ENCODE measurements around the gene PLPP4.

Gene PLPP4

GRCh38 chr10:120420421-120420820 lies 36.6 kb upstream of the PLPP4 start:
- TF ChIP-seq, protein P1, sequence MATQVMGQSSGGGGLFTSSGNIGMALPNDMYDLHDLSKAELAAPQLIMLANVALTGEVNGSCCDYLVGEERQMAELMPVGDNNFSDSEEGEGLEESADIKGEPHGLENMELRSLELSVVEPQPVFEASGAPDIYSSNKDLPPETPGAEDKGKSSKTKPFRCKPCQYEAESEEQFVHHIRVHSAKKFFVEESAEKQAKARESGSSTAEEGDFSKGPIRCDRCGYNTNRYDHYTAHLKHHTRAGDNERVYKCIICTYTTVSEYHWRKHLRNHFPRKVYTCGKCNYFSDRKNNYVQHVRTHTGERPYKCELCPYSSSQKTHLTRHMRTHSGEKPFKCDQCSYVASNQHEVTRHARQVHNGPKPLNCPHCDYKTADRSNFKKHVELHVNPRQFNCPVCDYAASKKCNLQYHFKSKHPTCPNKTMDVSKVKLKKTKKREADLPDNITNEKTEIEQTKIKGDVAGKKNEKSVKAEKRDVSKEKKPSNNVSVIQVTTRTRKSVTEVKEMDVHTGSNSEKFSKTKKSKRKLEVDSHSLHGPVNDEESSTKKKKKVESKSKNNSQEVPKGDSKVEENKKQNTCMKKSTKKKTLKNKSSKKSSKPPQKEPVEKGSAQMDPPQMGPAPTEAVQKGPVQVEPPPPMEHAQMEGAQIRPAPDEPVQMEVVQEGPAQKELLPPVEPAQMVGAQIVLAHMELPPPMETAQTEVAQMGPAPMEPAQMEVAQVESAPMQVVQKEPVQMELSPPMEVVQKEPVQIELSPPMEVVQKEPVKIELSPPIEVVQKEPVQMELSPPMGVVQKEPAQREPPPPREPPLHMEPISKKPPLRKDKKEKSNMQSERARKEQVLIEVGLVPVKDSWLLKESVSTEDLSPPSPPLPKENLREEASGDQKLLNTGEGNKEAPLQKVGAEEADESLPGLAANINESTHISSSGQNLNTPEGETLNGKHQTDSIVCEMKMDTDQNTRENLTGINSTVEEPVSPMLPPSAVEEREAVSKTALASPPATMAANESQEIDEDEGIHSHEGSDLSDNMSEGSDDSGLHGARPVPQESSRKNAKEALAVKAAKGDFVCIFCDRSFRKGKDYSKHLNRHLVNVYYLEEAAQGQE (IDR thresholded peaks at IDR 0.05; ENCODE audit: insufficient read depth in 1 of 2, low read depth in 2 of 2, low read length in 2 of 2) = no peak
- TF ChIP-seq SIN3A (IDR thresholded peaks at IDR 0.05; ENCODE audit: borderline replicate concordance, insufficient read depth, low read length) (no peak), FOXP2 (optimal IDR thresholded peaks at IDR 0.05; ENCODE audit: borderline replicate concordance, extremely low read depth, extremely low read length, insufficient read depth) (no peak), POLR2AphosphoS5 (IDR thresholded peaks at IDR 0.05; ENCODE audit: low read depth, low read length) (no peak), TAF1 (IDR thresholded peaks at IDR 0.05; ENCODE audit: borderline replicate concordance, insufficient read depth, low read length) (no peak)

DNA sequence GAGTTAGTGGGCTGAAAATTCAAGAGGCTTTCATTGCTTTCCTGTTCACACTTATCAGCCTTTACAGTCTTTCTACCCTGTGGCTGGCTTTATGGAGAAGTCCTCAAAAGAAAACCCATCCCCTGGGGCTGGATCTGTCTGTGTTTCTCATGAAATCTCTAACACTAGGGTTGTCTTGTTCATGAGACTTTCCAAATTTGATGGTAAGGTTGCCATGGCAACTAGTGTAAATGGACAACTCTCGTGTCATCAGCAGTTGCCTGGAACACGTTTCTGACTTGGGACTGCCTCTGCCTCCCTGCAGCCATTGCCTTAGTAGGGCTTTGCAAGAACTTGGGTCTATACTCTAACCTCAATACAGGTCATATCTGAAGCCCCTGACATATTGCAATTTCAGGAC lies 35.8 kb upstream of the PLPP4 start:
- TF ChIP-seq, protein P1 (IDR thresholded peaks at IDR 0.05; ENCODE audit: insufficient read depth in 1 of 2, low read depth in 2 of 2, low read length in 2 of 2) = no peak
- no peak for TF ChIP-seq FOXP2 (optimal IDR thresholded peaks at IDR 0.05; ENCODE audit: borderline replicate concordance, extremely low read depth, extremely low read length, insufficient read depth)
- no peak for TF ChIP-seq SIN3A (IDR thresholded peaks at IDR 0.05; ENCODE audit: borderline replicate concordance, insufficient read depth, low read length)
- no peak for TF ChIP-seq POLR2AphosphoS5 (IDR thresholded peaks at IDR 0.05; ENCODE audit: low read depth, low read length)
- TF ChIP-seq TAF1 (IDR thresholded peaks at IDR 0.05; ENCODE audit: borderline replicate concordance, insufficient read depth, low read length) = no peak

DNA sequence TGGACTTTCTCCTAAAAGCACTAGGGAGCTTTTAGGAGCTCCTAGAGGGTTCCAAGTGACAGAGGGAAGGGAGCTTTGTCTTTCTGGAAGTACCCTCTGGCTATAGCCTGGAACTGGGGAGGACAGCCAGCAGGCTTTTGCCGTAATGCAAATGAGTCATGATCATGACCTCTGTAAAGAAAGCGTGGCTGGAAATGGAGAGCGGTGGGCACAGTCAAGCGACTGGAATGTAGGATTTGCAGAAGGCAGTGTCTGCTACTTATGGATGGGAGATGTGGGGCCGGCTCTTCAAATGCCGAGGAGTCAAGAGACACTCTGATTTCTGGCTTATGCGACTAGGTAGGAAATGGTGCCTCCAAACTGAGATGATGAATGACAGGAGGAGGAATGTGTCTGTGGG lies 34.6 kb upstream of the PLPP4 start:
- TF ChIP-seq SIN3A (IDR thresholded peaks at IDR 0.05; ENCODE audit: borderline replicate concordance, insufficient read depth, low read length) = no peak
- no peak for TF ChIP-seq TAF1 (IDR thresholded peaks at IDR 0.05; ENCODE audit: borderline replicate concordance, insufficient read depth, low read length)
- TF ChIP-seq FOXP2 (optimal IDR thresholded peaks at IDR 0.05; ENCODE audit: borderline replicate concordance, extremely low read depth, extremely low read length, insufficient read depth) = no peak
- no peak for TF ChIP-seq POLR2AphosphoS5 (IDR thresholded peaks at IDR 0.05; ENCODE audit: low read depth, low read length)
- TF ChIP-seq, protein P1 (IDR thresholded peaks at IDR 0.05; ENCODE audit: insufficient read depth in 1 of 2, low read depth in 2 of 2, low read length in 2 of 2) = no peak

DNA sequence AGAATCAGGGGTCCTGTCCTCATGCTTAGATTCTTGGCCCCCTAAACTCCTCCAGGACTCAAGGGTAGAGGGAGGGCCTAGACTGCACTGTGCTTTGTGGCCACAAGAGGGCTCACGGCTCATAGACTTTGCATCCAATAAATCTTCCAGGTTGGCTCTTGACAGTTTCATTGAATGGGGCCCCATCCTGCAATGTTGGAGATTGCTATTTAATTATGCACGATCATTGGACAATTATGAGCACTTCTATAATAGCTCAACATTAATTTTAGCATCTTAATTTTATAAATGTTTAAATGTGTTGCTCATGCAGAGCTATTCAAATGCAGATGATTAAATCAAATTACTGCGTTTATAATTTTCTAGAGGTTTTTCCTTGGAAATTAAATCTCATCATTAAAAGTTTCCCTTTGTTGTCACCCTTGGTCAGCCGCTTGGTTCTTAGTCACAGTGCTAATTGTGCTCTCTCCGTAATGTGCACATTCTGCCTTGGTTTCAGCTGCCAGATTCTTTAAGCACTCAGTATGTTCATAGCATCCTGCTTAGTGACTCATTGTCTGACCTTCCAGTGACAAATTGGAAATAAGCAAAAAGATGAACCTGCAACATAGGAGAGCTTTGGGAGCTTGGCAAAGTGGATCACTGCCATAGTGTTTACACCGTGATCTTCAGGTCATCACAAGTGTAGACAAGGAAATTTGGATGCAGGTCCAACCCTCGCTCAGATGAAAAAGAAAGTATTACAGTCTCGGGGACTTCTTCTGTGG lies 33.4 kb upstream of the PLPP4 start:
- TF ChIP-seq SIN3A (IDR thresholded peaks at IDR 0.05; ENCODE audit: borderline replicate concordance, insufficient read depth, low read length) (no peak), TAF1 (IDR thresholded peaks at IDR 0.05; ENCODE audit: borderline replicate concordance, insufficient read depth, low read length) (no peak), POLR2AphosphoS5 (IDR thresholded peaks at IDR 0.05; ENCODE audit: low read depth, low read length) (no peak), FOXP2 (optimal IDR thresholded peaks at IDR 0.05; ENCODE audit: borderline replicate concordance, extremely low read depth, extremely low read length, insufficient read depth) (no peak)
- TF ChIP-seq, protein P1 (IDR thresholded peaks at IDR 0.05; ENCODE audit: insufficient read depth in 1 of 2, low read depth in 2 of 2, low read length in 2 of 2) = no peak

Measured in PFSK-1 (cell line).